ENCODE data around the gene BID.

DNA sequence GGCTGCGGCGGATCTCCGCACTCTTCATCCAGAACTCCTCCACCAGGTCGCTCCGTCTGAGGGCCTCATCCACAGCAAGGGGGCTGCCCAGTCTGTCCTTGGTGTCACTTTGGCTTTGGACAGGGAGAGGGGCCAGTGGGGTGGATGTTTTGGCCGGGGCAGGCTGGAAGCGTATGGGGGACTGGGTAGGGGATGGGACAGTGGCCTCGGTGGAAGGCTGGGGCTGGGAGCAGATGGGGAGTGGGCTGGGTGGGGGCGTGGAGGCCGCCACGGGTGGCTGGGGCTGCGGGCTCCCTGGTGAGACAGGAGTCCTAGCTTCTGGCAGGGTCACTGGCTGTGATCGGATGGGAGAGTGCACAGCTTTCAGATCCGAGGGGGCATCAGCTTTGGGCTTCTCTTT, 44.4 kb upstream of the BID start:
- no peak for TF ChIP-seq EZH2 (IDR thresholded peaks at IDR 0.05; ENCODE audit: insufficient read depth, poor library complexity, severe bottlenecking)
- no peak for TF ChIP-seq EZH2phosphoT487 (IDR thresholded peaks at IDR 0.05; ENCODE audit: insufficient read depth, low read depth)
